DOHH2 (cell line): ENCODE results near the gene RAB7A.

Experiments used
- EZH2phosphoT487 ChIP-seq: fragments of 200-600 bp; sonication (generic); IDR thresholded peaks from 2 replicates; pipeline ENCODE4 v1.6.1; 2017; ENCODE audit warnings: borderline replicate concordance, mild to moderate bottlenecking, antibody characterized with exemption, low read length, moderate library complexity, mixed read lengths
- TF ChIP-seq, protein P1 (sequence below): fragments of 200-600 bp; sonication (generic); IDR thresholded peaks from one replicate; pipeline ENCODE4 v1.5.1; 2014; ENCODE audit warnings: antibody characterized with exemption, mild to moderate bottlenecking, low read depth, low read length; ENCODE audit not compliant: poor library complexity, severe bottlenecking

DNA sequence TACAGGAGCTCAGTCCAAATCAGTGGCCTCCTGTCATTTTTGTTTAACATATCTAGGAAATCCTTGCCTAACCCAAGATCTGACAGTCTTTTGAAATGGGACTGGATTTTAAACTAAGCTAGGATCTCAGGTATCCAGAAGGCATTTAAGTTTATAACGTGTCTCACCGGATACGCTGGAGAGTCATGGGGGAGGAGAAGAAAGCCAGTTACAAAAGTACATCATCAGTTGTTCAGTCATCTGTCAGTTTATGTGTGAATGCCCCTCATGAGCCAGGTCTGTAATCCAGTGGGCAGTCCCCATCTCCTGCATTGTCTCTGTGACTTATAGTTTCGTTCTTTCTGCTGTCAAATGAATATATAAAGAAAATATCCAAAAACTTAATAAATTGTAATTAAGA lies 44.4 kb downstream of the RAB7A start:
- TF ChIP-seq, protein P1, sequence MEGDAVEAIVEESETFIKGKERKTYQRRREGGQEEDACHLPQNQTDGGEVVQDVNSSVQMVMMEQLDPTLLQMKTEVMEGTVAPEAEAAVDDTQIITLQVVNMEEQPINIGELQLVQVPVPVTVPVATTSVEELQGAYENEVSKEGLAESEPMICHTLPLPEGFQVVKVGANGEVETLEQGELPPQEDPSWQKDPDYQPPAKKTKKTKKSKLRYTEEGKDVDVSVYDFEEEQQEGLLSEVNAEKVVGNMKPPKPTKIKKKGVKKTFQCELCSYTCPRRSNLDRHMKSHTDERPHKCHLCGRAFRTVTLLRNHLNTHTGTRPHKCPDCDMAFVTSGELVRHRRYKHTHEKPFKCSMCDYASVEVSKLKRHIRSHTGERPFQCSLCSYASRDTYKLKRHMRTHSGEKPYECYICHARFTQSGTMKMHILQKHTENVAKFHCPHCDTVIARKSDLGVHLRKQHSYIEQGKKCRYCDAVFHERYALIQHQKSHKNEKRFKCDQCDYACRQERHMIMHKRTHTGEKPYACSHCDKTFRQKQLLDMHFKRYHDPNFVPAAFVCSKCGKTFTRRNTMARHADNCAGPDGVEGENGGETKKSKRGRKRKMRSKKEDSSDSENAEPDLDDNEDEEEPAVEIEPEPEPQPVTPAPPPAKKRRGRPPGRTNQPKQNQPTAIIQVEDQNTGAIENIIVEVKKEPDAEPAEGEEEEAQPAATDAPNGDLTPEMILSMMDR = no peak
- no peak for TF ChIP-seq EZH2phosphoT487
